Suprapubic skin (tissue), 4 donors: ENCODE data around the gene MREG. TPM values are rescaled to one million over a fixed set of nuclear protein-coding genes. Genes with fewer than 3 reads are reported as not detected.
A peak's percentile ranks its signal among the peaks of the same experiment; 100 is the strongest.
"Not testable (repeated sequence)": the region's sequence is repeated elsewhere in the genome, so short reads cannot be mapped to it uniquely, and the experiment has no call there.

ENCODE experiments used
- DNase-seq, 2 donors: peaks; one replicate each; pipeline ENCODE4 v3.0.0-alpha.2; 2019; ENCODE audit warnings: low spot score in 2 of 2
- H3K27ac ChIP-seq: fragments of 200-600 bp; sonication (generic); one replicate; pipeline ENCODE4 v1.5.1; 2019
- H3K27me3 ChIP-seq: fragments of 200-600 bp; sonication (generic); one replicate; pipeline ENCODE4 v1.5.1; 2019
- H3K36me3 ChIP-seq: fragments of 200-600 bp; sonication (generic); one replicate; pipeline ENCODE4 v1.5.1; 2019
- H3K4me1 ChIP-seq: fragments of 200-600 bp; sonication (generic); one replicate; pipeline ENCODE4 v1.5.1; 2019
- H3K4me3 ChIP-seq: fragments of 200-600 bp; sonication (generic); one replicate; pipeline ENCODE4 v1.5.1; 2019; ENCODE audit warnings: mild to moderate bottlenecking
- H3K9me3 ChIP-seq: fragments of 200-600 bp; sonication (generic); one replicate; pipeline ENCODE4 v1.5.1; 2019
- EP300 ChIP-seq: sonication (generic); formaldehyde crosslinking; IDR thresholded peaks from one replicate; pipeline ENCODE4 v1.6.1; 2017; ENCODE audit warnings: antibody characterized with exemption
- POLR2A ChIP-seq, 2 donors: fragments of 450-650 bp; IDR thresholded peaks; one replicate each; pipeline ENCODE4 v1.6.1; 2017; ENCODE audit warnings: antibody characterized with exemption in 2 of 2, mild to moderate bottlenecking in 2 of 2, moderate library complexity in 2 of 2
- POLR2AphosphoS5 ChIP-seq, 3 donors: sonication (generic); formaldehyde crosslinking; IDR thresholded peaks; one replicate each; pipeline ENCODE4 v1.6.1; 2017; ENCODE audit warnings: antibody characterized with exemption in 3 of 3
- WGBS: methylation state at CpG from one replicate; pipeline ENCODE4 v1.1.5; 2018; 5-methylcytosine and 5-hydroxymethylcytosine counted together
- total RNA-seq, 4 donors: library from RNA; depleted of rRNA; stranded (reverse); fragments of >200 nt; gene quantifications; one replicate each; pipeline ENCODE4 v1.1.0, GENCODE V29; 2016
- TF ChIP-seq, protein P1 (sequence below), 2 donors: fragments of 200-600 bp in 1 of 2; fragments of 450-650 bp in 1 of 2; sonication (generic) in 1 of 2; IDR thresholded peaks; one replicate each; pipeline ENCODE4 v1.5.1; 2016 to 2019; ENCODE audit warnings: antibody characterized with exemption in 2 of 2, mild to moderate bottlenecking in 1 of 2, moderate library complexity in 1 of 2

Gene MREG
- total RNA-seq, 4 donors from 2014 or later: 26.1 to 37.3 (median 29.7) TPM

DNA sequence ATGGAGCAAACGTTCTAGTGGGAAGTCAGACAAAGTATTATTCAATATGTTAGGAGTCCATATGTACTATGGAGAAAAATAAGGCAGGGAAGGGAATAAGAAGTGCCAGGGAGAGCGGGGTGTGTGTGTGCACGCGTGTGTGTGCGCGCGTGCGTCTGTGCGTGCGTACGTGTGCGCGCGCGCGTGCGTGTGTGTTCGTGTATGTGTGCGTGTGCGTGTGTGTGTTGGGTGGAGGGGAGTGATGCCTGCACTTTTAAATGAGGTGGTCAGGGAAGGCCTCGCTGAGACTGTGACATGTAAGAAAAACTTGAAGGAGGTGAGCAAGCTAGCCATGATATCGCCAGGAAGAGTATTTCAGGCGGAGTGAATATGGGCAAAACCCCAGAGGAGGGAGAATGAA, 1.6 kb upstream of the MREG start:
- WGBS: 85% methylated on average over 23 of the region's 23 CpGs
- no peak overlapping the region for H3K27ac ChIP-seq
- TF ChIP-seq POLR2AphosphoS5 (IDR thresholded peaks at IDR 0.05) (no peak), POLR2A (IDR thresholded peaks at IDR 0.05) (no peak), EP300 (no peak)
- TF ChIP-seq, protein P1, sequence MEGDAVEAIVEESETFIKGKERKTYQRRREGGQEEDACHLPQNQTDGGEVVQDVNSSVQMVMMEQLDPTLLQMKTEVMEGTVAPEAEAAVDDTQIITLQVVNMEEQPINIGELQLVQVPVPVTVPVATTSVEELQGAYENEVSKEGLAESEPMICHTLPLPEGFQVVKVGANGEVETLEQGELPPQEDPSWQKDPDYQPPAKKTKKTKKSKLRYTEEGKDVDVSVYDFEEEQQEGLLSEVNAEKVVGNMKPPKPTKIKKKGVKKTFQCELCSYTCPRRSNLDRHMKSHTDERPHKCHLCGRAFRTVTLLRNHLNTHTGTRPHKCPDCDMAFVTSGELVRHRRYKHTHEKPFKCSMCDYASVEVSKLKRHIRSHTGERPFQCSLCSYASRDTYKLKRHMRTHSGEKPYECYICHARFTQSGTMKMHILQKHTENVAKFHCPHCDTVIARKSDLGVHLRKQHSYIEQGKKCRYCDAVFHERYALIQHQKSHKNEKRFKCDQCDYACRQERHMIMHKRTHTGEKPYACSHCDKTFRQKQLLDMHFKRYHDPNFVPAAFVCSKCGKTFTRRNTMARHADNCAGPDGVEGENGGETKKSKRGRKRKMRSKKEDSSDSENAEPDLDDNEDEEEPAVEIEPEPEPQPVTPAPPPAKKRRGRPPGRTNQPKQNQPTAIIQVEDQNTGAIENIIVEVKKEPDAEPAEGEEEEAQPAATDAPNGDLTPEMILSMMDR (IDR thresholded peaks at IDR 0.05): no peak
- no peak for DNase-seq
- peaks cover 16% of the 10 kb centered on the region for H3K4me1 ChIP-seq
- no peak overlapping the region for H3K4me3 ChIP-seq
- H3K36me3 ChIP-seq: no peaks in the 10 kb centered on the region
- H3K9me3 ChIP-seq: no peaks in the 10 kb centered on the region
- no peaks in the 10 kb centered on the region for H3K27me3 ChIP-seq

DNA sequence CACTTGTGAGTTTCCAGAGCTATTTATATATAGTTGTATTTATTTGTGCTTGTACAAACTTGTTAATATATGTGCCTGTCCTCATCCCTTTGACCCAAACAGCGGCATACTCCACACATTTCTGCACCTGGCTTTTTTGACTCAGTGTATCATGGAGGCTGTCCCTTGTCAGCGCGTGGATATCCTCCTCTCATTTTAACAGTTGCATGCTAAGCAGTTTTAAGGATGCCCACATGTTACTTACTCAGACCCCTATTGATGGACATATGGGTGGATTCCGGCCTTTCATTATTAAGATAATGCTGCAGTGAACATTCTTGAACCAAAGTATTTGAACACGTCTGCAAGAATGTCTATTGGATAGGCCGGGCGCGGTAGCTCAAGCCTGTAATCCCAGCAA, 655 bp upstream of the MREG start:
- H3K9me3 ChIP-seq: no peaks in the 10 kb centered on the region
- H3K4me3 ChIP-seq: peak overlapping the region; percentile 80
- TF ChIP-seq EP300 (no peak), POLR2A (IDR thresholded peaks at IDR 0.05) (no peak), POLR2AphosphoS5 (IDR thresholded peaks at IDR 0.05) (no peak)
- TF ChIP-seq, protein P1 (IDR thresholded peaks at IDR 0.05): no peak
- no peaks in the 10 kb centered on the region for H3K36me3 ChIP-seq
- H3K4me1 ChIP-seq: peaks cover 16% of the 10 kb centered on the region
- 86% methylated on average over 8 of the region's 8 CpGs for WGBS
- H3K27ac ChIP-seq: peak overlapping the region; percentile 93
- DNase-seq: no peak
- H3K27me3 ChIP-seq: no peaks in the 10 kb centered on the region

DNA sequence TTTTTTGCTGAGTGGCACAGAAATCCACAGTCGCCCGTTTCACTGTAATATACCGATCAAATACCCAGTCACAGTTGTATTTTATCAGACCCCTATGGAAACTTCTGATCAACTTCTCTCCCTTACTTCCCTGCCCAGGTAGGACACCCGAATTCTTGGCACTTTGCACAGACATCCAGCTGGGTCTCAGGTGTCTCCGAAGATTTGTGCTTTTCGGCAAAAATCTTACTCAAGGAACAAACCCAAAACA, 596 bp downstream of the MREG start:
- WGBS: 6% methylated on average over 6 of the region's 6 CpGs
- DNase-seq: no peak
- Histone ChIP-seq H3K4me1 (peaks cover 16% of the 10 kb centered on the region), H3K27ac (peak overlapping the region; percentile 93), H3K36me3 (no peaks in the 10 kb centered on the region), H3K4me3 (peak overlapping the region; percentile 80), H3K27me3 (no peaks in the 10 kb centered on the region), H3K9me3 (no peaks in the 10 kb centered on the region)
- no peak for TF ChIP-seq POLR2AphosphoS5 (IDR thresholded peaks at IDR 0.05)
- TF ChIP-seq, protein P1 (IDR thresholded peaks at IDR 0.05): no peak
- no peak for TF ChIP-seq POLR2A (IDR thresholded peaks at IDR 0.05)
- no peak for TF ChIP-seq EP300

DNA sequence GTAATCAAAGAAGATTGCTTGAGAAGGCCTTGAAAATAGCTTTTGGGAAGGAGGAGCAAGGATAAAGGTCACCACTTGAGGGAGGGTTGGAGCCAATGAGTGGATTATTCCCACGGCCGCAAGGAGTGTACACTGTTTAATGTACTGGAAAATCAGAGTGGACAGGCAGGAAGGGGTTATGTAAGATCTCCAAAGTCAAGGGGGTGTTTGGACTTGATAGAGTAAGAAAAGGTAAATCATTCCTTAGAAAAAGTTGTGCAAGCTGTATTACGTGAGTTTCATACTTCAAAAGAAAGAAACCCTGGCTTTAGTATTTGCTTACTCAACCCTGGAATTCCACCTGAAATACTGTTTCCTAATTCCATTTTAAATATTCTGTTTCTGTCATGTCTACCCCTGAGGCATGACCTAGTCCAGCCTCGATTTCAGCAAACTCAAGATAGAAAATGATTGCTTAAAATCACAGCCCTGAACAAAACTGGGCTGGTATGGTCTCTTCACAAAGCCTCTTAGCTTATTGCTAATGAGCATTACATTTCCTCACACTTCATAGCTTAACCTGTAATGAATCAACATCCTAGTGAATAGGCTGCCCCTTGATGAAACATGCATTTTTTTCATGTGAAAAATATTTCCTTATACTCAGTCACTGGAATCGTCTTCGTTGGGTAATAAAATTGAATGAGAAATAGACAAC, 1.1 kb downstream of the MREG start:
- H3K4me1 ChIP-seq: peaks cover 16% of the 10 kb centered on the region
- peak overlapping the region; percentile 93 for H3K27ac ChIP-seq
- no peaks in the 10 kb centered on the region for H3K36me3 ChIP-seq
- H3K9me3 ChIP-seq: no peaks in the 10 kb centered on the region
- TF ChIP-seq POLR2A (IDR thresholded peaks at IDR 0.05) (no peak), POLR2AphosphoS5 (IDR thresholded peaks at IDR 0.05) (no peak), EP300 (no peak)
- TF ChIP-seq, protein P1 (IDR thresholded peaks at IDR 0.05): no peak
- DNase-seq: no peak
- H3K27me3 ChIP-seq: no peaks in the 10 kb centered on the region
- WGBS: 20% methylated on average over 6 of the region's 6 CpGs
- H3K4me3 ChIP-seq: peak overlapping the region; percentile 80

DNA sequence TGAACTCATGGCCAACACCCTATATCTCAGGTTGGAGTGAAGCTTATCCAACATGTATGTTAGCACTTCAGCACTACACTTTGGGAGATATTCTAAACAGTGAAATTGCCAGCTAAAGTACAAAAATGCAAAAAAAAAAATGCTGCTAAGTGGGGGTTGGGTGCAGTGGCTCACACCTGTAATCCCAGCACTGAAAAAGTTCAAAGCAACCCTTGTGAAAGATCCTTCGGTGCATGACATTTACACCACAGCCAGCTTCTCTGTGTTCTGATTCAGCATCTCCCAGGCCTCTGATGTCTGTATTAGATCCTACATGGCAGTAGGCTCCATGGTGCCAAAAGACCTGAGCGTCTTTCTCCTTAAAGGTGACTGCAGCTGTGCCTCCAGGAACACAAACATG, 4.1 kb downstream of the MREG start:
- H3K27ac ChIP-seq, H3K36me3 ChIP-seq, H3K27me3 ChIP-seq, DNase-seq, H3K4me3 ChIP-seq, H3K9me3 ChIP-seq: not testable (repeated sequence)
- H3K4me1 ChIP-seq: peaks cover 27% of the 10 kb centered on the region
- 97% methylated on average over 2 of the region's 2 CpGs for WGBS

DNA sequence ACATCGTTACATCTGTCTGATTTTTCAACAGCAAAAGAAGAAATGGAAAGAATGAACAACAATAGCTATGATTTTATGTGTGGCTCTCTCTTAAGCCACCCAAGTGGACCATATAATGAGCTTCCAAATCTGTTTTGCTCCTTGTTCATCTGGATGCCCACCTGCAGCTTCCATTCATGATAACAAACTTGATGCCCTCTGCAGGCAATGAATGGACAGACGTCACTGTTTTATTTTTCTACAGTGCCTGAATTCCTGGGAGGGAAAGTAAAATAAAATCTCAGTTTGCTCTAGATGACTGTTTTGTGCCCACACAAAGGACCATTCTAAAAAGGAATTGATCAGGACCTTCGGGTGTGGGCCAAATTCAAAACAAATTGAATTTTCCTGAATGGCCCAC, 5.0 kb downstream of the MREG start:
- Histone ChIP-seq H3K4me1 (peaks cover 20% of the 10 kb centered on the region), H3K9me3 (no peaks in the 10 kb centered on the region), H3K4me3 (no peak overlapping the region), H3K27ac (no peak overlapping the region), H3K27me3 (no peaks in the 10 kb centered on the region), H3K36me3 (no peaks in the 10 kb centered on the region)
- 84% methylated on average over 3 of the region's 3 CpGs for WGBS
- TF ChIP-seq POLR2AphosphoS5 (IDR thresholded peaks at IDR 0.05) (no peak), POLR2A (IDR thresholded peaks at IDR 0.05) (no peak), EP300 (no peak)
- TF ChIP-seq, protein P1 (IDR thresholded peaks at IDR 0.05): no peak
- DNase-seq: no peak
